Ovary (tissue), 3 donors: Measurements from ENCODE around the gene DPT.

ENCODE experiments used
- EP300 ChIP-seq: sonication (generic); formaldehyde crosslinking; IDR thresholded peaks from one replicate; pipeline ENCODE4 v1.6.1; 2017; ENCODE audit warnings: antibody characterized with exemption
- POLR2A ChIP-seq: fragments of 450-650 bp; IDR thresholded peaks from one replicate; pipeline ENCODE4 v1.6.1; 2017; ENCODE audit warnings: antibody characterized with exemption, mild to moderate bottlenecking, moderate library complexity
- TF ChIP-seq, protein P1 (sequence below), 3 donors: fragments of 450-650 bp in 2 of 3; fragments of 200-600 bp in 1 of 3; IDR thresholded peaks; one replicate each; pipeline versions ENCODE4 v1.5.1 to v1.8.0; 2016 to 2022; ENCODE audit warnings: antibody characterized with exemption in 3 of 3, mild to moderate bottlenecking in 1 of 3
- donor health status: DM: no; HTN: no; CAD: no.

DNA sequence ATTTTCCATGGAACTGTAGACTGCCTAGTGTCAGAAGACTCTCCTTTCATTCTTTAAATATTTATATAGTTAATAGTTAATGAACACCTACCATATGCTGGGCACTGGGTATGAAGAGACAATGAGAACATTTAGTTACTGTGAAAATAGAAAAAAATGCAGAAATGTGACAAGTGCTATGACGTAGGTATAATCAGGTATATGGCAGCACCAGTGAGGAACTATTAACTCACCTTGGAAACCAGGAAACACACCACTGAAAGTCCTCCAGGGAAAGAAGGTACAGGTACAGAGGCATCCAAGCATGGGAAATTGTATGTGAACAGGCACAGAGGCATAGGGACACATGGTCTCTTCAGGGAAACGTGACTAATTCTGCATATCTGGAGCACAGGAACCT is 42.3 kb downstream of the DPT start:
- TF ChIP-seq, protein P1, sequence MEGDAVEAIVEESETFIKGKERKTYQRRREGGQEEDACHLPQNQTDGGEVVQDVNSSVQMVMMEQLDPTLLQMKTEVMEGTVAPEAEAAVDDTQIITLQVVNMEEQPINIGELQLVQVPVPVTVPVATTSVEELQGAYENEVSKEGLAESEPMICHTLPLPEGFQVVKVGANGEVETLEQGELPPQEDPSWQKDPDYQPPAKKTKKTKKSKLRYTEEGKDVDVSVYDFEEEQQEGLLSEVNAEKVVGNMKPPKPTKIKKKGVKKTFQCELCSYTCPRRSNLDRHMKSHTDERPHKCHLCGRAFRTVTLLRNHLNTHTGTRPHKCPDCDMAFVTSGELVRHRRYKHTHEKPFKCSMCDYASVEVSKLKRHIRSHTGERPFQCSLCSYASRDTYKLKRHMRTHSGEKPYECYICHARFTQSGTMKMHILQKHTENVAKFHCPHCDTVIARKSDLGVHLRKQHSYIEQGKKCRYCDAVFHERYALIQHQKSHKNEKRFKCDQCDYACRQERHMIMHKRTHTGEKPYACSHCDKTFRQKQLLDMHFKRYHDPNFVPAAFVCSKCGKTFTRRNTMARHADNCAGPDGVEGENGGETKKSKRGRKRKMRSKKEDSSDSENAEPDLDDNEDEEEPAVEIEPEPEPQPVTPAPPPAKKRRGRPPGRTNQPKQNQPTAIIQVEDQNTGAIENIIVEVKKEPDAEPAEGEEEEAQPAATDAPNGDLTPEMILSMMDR (IDR thresholded peaks at IDR 0.05), result no peak
- no peak for TF ChIP-seq POLR2A
- TF ChIP-seq EP300, result no peak
